Central memory CD8-positive, alpha-beta T cell (primary cell): ENCODE results near the gene DHRS13.
"Not testable (repeated sequence)": the region's sequence is repeated elsewhere in the genome, so short reads cannot be mapped to it uniquely, and the experiment has no call there.

ENCODE experiments used
- ATAC-seq: fragments of 150-1000 bp; cut with Tn5 transposase; replicated peaks from 2 replicates; pipeline ENCODE4 v1.10.0; 2022; ENCODE audit warnings: mild to moderate bottlenecking, moderate FRiP score, moderate number of reproducible peaks; ENCODE audit not compliant: poor library complexity, severe bottlenecking; ENCODE audit errors: extremely low read depth
- DNase-seq, 2 donors: peaks; one replicate each; pipeline ENCODE4 v3.0.0; 2021; ENCODE audit warnings: low spot score in 2 of 2
- H3K27ac Mint-ChIP-seq: one replicate; pipeline ENCODE4 v1.8.0; 2022; ENCODE audit warnings: low read depth, mild to moderate bottlenecking, moderate library complexity, mixed read lengths
- H3K27me3 Mint-ChIP-seq: one replicate; pipeline ENCODE4 v1.8.0; 2022; ENCODE audit warnings: mixed read lengths
- H3K36me3 Mint-ChIP-seq: one replicate; pipeline ENCODE4 v1.8.0; 2022; ENCODE audit warnings: mild to moderate bottlenecking, moderate library complexity, mixed read lengths; ENCODE audit not compliant: insufficient read depth
- H3K4me1 Mint-ChIP-seq: one replicate; pipeline ENCODE4 v1.8.0; 2022; ENCODE audit warnings: mixed read lengths
- H3K4me3 Mint-ChIP-seq: one replicate; pipeline ENCODE4 v1.8.0; 2022; ENCODE audit warnings: mild to moderate bottlenecking, moderate library complexity, mixed read lengths
- H3K9me3 Mint-ChIP-seq: one replicate; pipeline ENCODE4 v1.8.0; 2022; ENCODE audit warnings: mixed read lengths

Gene DHRS13

GRCh38 chr17:28896884-28897768 is 5.8 kb downstream of the DHRS13 start, which contains the start of gene FLOT2:
FLOT2 (minus strand) TSS chr17:28897733; CDS start chr17:28897574, 159 bp downstream.
- peak; percentile 40 to 50 for DNase-seq
- H3K27ac Mint-ChIP-seq, result peak within 1 kb of the TSS; percentile 93
- H3K4me1 Mint-ChIP-seq, result peaks cover 55% of the 10 kb centered on the region
- ATAC-seq, result peak; percentile 71
- H3K9me3 Mint-ChIP-seq, result no peaks in the 10 kb centered on the region
- H3K36me3 Mint-ChIP-seq, result peaks cover 26% of the 10 kb centered on the region
- no peaks in the 10 kb centered on the region for H3K27me3 Mint-ChIP-seq
- peak within 1 kb of the TSS; percentile 99 for H3K4me3 Mint-ChIP-seq

- Mint-ChIP-seq H3K36me3 (peaks cover 28% of the 10 kb centered on the region), H3K4me1 (peaks cover 53% of the 10 kb centered on the region), H3K27me3 (no peaks in the 10 kb centered on the region), H3K27ac (peak overlapping the region; percentile 93), H3K9me3 (no peaks in the 10 kb centered on the region), H3K4me3 (peak overlapping the region; percentile 99)
- ATAC-seq (no peak), DNase-seq (no peak)
Measured at GRCh38 chr17:28896491-28896883, 6.4 kb downstream of the DHRS13 start.

- no peaks in the 10 kb centered on the region for H3K9me3 Mint-ChIP-seq
- no peaks in the 10 kb centered on the region for H3K27me3 Mint-ChIP-seq
- H3K27ac Mint-ChIP-seq, result peak overlapping the region; percentile 93
- DNase-seq, result no peak
- no peak for ATAC-seq
- peaks cover 32% of the 10 kb centered on the region for H3K36me3 Mint-ChIP-seq
- peak overlapping the region; percentile 99 for H3K4me3 Mint-ChIP-seq
- H3K4me1 Mint-ChIP-seq, result peaks cover 57% of the 10 kb centered on the region
Measured at GRCh38 chr17:28895794-28896447, 7.0 kb downstream of the DHRS13 start.

- not testable (repeated sequence) for H3K9me3 Mint-ChIP-seq, H3K27me3 Mint-ChIP-seq
- peak overlapping the region; percentile 99 for H3K27ac Mint-ChIP-seq
- peak overlapping the region; percentile 83 for H3K4me3 Mint-ChIP-seq
- peaks cover 52% of the 10 kb centered on the region for H3K4me1 Mint-ChIP-seq
- ATAC-seq, result peak; percentile 33
- peak in 1 of 2 donors; percentile 16 for DNase-seq
- H3K36me3 Mint-ChIP-seq, result peaks cover 37% of the 10 kb centered on the region
Measured at GRCh38 chr17:28893248-28894183, 9.4 kb downstream of the DHRS13 start.

GRCh38 chr17:28892024-28892423 is 10.9 kb downstream of the DHRS13 start:
- H3K4me1 Mint-ChIP-seq, result peaks cover 52% of the 10 kb centered on the region
- no peaks in the 10 kb centered on the region for H3K27me3 Mint-ChIP-seq
- H3K27ac Mint-ChIP-seq, result peak overlapping the region; percentile 71
- H3K36me3 Mint-ChIP-seq, result peaks cover 31% of the 10 kb centered on the region
- H3K4me3 Mint-ChIP-seq, result peak overlapping the region; percentile 27
- H3K9me3 Mint-ChIP-seq, result no peaks in the 10 kb centered on the region
- no peak for DNase-seq
- no peak for ATAC-seq

- Mint-ChIP-seq H3K27me3 (no peaks in the 10 kb centered on the region), H3K4me1 (peaks cover 49% of the 10 kb centered on the region), H3K9me3 (no peaks in the 10 kb centered on the region), H3K27ac (peak overlapping the region; percentile 71), H3K36me3 (peaks cover 27% of the 10 kb centered on the region), H3K4me3 (no peak overlapping the region)
- DNase-seq (no peak), ATAC-seq (no peak)
Measured at GRCh38 chr17:28891201-28891600, 11.7 kb downstream of the DHRS13 start.

- peaks cover 29% of the 10 kb centered on the region for H3K36me3 Mint-ChIP-seq
- H3K27me3 Mint-ChIP-seq, result no peaks in the 10 kb centered on the region
- no peak overlapping the region for H3K4me3 Mint-ChIP-seq
- H3K4me1 Mint-ChIP-seq, result peaks cover 48% of the 10 kb centered on the region
- H3K27ac Mint-ChIP-seq, result peak overlapping the region; percentile 16
- ATAC-seq (no peak), DNase-seq (no peak)
- H3K9me3 Mint-ChIP-seq, result no peaks in the 10 kb centered on the region
Measured at GRCh38 chr17:28889996-28890395, 12.9 kb downstream of the DHRS13 start.

- Mint-ChIP-seq H3K4me1 (peaks cover 54% of the 10 kb centered on the region), H3K4me3 (no peak overlapping the region), H3K27me3 (no peaks in the 10 kb centered on the region), H3K36me3 (peaks cover 30% of the 10 kb centered on the region), H3K27ac (peak overlapping the region; percentile 59), H3K9me3 (no peaks in the 10 kb centered on the region)
- no peak for ATAC-seq
- DNase-seq, result no peak
Measured at GRCh38 chr17:28888832-28889231, 14.0 kb downstream of the DHRS13 start.

- Mint-ChIP-seq H3K36me3 (peaks cover 30% of the 10 kb centered on the region), H3K9me3 (no peaks in the 10 kb centered on the region), H3K27me3 (no peaks in the 10 kb centered on the region), H3K4me1 (peaks cover 45% of the 10 kb centered on the region), H3K27ac (no peak overlapping the region), H3K4me3 (no peak overlapping the region)
- DNase-seq, result no peak
- ATAC-seq, result no peak
Measured at GRCh38 chr17:28887871-28888471, 14.9 kb downstream of the DHRS13 start.

- Mint-ChIP-seq H3K27me3 (no peaks in the 10 kb centered on the region), H3K4me1 (peaks cover 31% of the 10 kb centered on the region), H3K27ac (peak overlapping the region; percentile 88)
Measured at GRCh38 chr17:28885951-28886350, 16.9 kb downstream of the DHRS13 start.

GRCh38 chr17:28885363-28885762 is 17.5 kb downstream of the DHRS13 start:
- ATAC-seq (no peak), DNase-seq (no peak)
- no peak overlapping the region for H3K4me3 Mint-ChIP-seq
- H3K36me3 Mint-ChIP-seq, result peaks cover 30% of the 10 kb centered on the region
- H3K4me1 Mint-ChIP-seq, result peaks cover 29% of the 10 kb centered on the region
- no peaks in the 10 kb centered on the region for H3K27me3 Mint-ChIP-seq
- peak overlapping the region; percentile 88 for H3K27ac Mint-ChIP-seq
- H3K9me3 Mint-ChIP-seq, result no peaks in the 10 kb centered on the region

More at GRCh38 chr17:28885951-28886350, 16.9 kb downstream of the DHRS13 start:
- Mint-ChIP-seq H3K4me3 (no peak overlapping the region), H3K9me3 (no peaks in the 10 kb centered on the region), H3K36me3 (peaks cover 31% of the 10 kb centered on the region)
- DNase-seq (no peak), ATAC-seq (no peak)
